Fibroblast of skin of back (primary cell): ENCODE measurements around the gene PRKAG1. TPM values are rescaled to one million over a fixed set of nuclear protein-coding genes. Genes with fewer than 3 reads are reported as not detected.
"Not testable (repeated sequence)": the region's sequence is repeated elsewhere in the genome, so short reads cannot be mapped to it uniquely, and the experiment has no call there.

ENCODE experiments used
- DNase-seq: peaks from one replicate; pipeline ENCODE4 v3.0.0-alpha.2; 2013
- polyA plus RNA-seq, 2 experiments: library from polyadenylated mRNA; unstranded; fragments of 120-200 nt; gene quantifications; one replicate each; pipeline ENCODE4 v1.2.1, GENCODE V29; 2013; ENCODE audit not compliant: insufficient read length in 2 of 2

PRKAG1 gene
- 60.8 TPM for polyA plus RNA-seq (2013, experiment 1 of 2; ENCODE audit: insufficient read length)
- 63.1 TPM for polyA plus RNA-seq (2013, experiment 2 of 2; ENCODE audit: insufficient read length)

GRCh38 chr12:49018261-49019119, at the start of gene PRKAG1:
TSS of gene PRKAG1 (minus strand) at chr12:49018776. CDS start at chr12:49018740, 36 bp downstream.
- peak; percentile 97 for DNase-seq

DNA sequence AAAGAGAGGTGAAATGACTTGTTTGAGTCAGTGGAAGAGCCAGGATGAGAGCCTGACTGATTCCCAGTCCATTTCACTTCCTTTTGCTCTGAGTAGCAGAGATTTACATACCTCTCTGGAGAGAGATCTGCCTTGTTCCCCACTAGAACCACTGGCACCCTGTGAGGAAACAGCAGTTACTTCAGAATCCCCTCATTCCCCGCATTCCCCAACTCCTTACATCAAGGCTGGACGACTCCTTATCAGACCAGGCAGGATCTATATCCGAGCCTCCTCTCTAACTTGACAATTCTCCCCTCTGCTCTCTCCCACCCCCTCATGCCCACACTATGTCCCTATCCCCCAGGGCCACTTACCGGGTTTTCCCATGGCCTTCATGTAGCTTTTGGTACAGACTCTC, 47.5 kb upstream of the PRKAG1 start:
- no peak for DNase-seq

DNA sequence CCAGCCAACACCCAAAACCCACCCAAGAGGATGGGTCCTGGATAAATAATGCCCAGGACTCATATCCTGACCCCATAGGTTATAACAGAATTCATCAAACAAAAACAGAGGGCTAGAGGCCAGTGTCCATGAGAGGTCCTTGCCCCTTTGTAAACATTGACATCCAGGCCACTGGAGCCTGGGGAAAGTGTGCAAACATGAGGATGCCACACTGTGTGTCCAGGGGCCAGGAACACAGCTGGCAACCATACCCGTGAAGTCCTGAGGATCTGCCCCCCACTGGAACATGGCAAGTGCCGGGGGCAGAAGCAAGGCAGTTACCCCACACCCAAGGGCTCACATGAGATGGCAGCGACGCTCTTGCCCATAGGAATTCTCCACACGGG, 46.2 kb upstream of the PRKAG1 start:
- DNase-seq: no peak

GRCh38 chr12:49061916-49062315, 43.3 kb upstream of the PRKAG1 start:
- DNase-seq: not testable (repeated sequence)

DNA sequence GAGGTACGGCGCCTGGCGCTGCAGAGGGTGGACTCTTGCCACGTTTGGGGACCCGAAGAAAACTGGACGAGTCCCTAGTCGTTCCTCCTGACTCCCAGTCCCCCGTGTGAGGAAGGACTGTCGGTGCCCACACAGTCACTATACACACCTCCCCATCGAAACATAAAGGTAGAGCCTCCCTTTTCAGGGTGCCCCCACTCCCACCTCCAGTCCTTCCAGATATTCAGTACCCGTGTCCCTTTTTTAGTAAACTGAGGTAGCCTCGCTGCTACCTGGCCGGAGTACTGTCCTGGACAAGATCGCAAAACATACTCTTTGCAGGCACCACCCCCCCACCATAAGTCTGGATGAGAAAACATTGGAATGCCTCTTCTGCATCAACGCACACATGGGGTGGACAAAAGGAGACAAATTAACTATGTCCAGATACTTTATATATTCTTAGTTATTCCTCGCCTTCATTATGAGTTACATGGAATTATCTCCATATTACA, 42.6 kb upstream of the PRKAG1 start:
- no peak for DNase-seq

DNA sequence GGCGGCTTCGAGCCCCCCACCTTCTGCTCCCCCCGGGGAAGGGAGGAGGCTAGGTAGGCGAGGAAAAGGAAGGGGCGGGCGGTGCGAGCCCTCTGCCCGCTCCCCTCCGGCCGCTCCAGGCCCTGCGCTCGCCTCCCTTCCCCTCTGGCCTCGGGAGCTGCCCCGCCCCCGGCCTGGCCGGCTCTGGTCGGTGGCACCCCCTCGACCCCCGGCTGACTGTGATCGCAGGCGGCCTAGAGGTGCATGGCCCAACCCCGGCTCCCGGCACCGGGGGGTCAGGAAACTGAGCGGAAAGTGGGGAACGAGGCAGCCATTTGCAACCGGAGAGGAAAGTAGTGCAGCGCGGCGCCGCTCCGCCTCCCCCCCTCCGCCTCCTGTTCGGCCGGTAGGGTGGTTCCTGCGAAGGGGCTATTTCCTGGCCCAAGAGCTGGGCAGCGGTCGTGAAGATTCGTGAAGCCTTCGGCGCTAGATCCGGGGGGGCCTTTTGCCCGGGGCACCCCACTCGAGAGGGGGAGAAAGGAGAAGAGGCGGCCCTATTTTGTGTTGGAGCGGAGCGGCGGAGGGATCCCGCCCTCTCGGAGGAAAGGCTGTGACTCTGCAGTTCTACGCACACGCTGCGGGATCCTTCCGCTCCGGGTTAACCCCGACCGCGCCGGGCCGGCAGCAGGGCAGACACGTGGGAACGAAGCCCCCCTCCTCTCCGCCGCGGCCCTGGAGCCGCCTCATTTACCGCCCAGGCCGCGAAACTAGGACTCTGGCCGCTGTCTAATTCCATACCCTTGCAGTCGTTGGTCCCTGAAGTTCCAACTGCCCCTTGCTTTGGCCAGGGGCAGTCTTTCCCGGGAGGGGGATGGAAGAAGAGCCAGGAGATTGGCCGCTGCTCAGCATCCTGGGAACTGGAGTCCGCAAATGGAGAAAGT, 41.9 kb upstream of the PRKAG1 start, which contains the start of gene KMT2D:
TSS of gene KMT2D (minus strand) at position 558 of the 920 bp plus-strand sequence. CDS start 5,470 bp downstream, outside the sequence.
- DNase-seq: peak; percentile 96

- peak; percentile 27 for DNase-seq
Measured at GRCh38 chr12:49059299-49060171, 41.0 kb upstream of the PRKAG1 start.

- DNase-seq: no peak
Measured at GRCh38 chr12:49059045-49059298, 40.4 kb upstream of the PRKAG1 start.

DNA sequence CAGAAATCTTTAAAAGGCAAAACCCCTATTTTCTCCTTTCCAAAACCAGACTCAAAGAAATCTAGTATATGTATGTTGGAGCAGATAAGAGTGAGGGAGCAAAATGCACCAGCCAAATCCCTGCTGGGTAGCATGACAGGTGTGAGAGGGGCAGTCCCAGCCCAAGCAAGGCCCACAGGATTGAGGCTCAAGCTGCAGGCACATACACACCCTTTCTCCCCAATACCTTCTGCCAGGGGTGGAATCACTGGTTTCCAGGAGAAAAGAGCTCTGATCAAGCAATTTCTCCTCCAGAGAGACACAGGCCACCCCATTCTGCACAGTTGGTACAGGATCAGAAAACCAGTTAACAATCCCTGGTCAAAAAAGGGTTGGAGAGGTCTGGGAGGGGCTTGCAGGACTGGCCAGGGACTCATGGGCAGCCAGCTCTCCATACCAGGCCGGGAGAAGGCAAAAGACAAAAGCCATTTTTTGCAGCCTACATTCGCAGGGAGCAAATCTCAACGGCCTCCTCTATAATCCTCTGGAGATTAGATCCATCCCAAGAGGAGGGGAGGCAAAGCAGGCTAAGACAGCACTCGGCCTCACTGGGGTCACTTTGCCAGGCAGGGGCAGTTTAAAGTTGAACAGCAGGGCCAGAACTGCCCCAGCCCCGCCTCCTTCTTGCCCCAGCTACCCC, 39.9 kb upstream of the PRKAG1 start:
- DNase-seq: no peak

DNA sequence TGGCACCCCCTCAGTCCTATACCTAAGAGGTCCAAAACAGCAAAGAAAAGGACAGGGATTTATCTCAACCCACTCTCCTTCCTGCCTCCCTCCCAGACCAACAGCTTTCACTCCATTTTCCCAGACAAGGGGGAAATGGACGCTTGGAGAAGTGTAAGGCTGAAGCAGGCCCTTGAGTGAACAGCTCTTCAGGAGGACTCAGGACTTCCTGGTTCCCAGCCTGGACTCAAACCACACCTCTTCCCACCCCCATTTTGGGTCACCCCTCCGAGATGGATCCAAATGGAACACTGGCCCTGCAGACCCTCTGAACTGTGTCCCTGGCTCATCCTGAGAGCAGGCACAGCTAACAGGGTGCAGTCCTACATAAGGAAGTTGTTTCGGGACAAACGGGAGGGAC, 39.3 kb upstream of the PRKAG1 start:
- no peak for DNase-seq

DNA sequence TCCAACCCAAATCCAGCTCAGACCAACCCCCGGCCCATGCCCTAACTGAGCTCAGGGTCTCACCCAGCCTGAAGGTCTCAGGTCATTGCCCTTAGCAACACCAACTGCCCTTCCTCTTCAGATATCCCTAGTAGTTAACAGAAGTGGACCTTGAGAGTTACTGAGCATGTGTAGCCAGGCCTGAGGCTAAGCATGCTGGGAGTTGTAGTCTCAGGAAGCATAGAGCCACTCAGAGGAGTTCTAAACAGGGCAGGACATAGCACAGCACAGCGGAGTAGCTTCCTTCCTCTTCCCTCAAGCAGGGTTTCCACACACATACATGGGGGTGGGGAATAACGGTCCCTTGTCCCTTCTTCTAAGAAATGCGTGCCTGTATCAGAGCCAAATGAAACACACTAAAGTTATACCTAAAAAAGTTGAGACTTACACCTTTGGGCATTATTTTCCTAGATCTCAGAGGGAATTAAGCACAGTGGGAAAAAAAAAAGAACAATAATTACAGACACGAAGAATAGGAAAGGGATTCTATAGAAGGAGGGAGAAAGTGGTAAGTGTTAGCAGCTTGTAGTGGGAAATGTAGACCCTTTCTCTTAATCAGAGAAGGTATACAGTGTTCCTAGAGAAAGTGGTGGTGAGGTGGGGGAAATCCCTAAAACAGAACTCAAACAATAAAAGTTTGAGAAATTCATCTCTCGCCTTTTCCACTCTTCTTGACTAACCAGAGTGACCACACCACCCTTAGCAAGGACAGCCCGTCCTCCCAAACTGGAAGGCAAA, 37.6 kb upstream of the PRKAG1 start:
- peak; percentile 78 for DNase-seq

GRCh38 chr12:49055092-49055491, 36.5 kb upstream of the PRKAG1 start:
- DNase-seq: no peak

GRCh38 chr12:49054524-49054923, 35.9 kb upstream of the PRKAG1 start:
- DNase-seq: no peak

- no peak for DNase-seq
Measured at GRCh38 chr12:49054096-49054495, 35.5 kb upstream of the PRKAG1 start.

DNA sequence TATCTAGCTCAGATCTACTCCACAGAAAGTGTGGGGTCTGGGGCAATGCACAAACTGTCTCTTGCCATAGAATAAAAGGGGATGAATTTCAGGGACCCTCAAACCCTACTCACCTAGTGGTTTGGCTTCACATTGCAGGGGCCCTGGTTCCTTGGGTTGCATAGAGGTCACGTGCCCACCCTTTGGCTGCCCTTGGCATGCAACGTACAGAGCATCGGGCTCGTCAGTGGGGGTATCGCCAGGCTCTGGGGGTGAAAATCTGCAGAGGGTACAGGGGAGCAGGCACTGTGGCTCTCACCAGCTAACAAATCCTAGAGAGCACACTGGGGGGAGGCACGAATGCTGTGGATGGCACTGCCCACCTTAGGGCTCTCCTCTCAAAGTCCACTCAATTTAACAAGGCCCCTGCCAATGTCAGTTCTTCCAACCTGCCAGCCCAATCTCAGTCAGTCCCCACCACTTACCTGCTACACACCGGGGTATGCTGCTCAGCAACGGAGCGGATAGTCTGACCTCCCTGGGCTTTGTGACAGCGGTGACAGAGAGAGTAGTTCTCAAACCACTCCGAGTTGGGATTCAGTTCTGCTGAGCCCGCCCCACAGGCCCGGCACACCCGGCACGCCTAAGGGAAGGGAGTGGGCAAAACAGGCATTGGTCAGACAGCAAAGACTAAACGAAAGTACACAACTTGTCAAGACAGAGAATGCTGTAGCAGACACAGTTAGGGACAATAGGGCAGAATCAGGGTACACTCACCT, 34.1 kb upstream of the PRKAG1 start:
- no peak for DNase-seq

DNA sequence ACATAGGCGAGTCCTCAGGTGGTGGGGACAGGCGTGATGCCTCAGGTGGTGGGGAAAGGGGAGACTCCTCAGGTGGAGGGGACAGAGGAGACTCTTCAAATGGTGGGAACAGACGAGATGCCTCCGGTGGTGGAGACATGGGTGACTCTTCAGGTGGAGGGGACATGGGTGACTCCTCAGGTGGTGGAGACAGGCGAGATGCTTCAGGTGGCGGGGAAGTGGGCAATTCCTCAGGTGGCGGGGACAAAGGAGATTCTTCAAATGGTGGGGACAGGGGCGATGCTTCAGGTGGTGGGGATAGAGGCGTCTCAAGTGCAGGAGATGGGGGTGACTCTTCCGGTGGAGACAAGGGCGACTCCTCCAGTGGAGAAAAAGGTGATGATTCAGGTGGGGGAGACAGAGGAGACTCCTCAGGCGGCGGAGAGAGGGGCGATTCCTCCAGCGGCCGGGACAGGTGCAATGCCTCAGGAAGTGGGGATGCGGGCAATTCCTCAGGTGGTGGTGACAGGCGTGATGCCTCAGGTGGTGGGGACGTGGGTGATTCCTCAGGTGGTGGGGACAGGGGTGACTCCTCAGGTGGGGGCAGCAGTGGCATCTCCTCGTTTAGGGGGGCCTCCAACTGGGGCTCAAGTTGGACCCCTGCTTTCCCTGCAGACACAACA, 33.3 kb upstream of the PRKAG1 start:
- no peak for DNase-seq

- no peak for DNase-seq
Measured at GRCh38 chr12:49051373-49051764, 32.8 kb upstream of the PRKAG1 start.

- DNase-seq: no peak
Measured at GRCh38 chr12:49050507-49051372, 32.2 kb upstream of the PRKAG1 start.
